AG04450 (cell line): ENCODE measurements around the gene GATA1. TPM values are rescaled to one million over a fixed set of nuclear protein-coding genes. Genes with fewer than 3 reads are reported as not detected.

ENCODE experiments used
- CTCF ChIA-PET: fragments of 300-600, 350-600 bp; formaldehyde crosslinking; extraction: SDS; loops from one replicate; lab custom pipeline; 2022; ENCODE audit warnings: antibody characterized with exemption, inconsistent platforms; lab: Charles Lee
- POLR2A ChIA-PET: fragments of 350-600 bp; formaldehyde crosslinking; extraction: SDS; loops from one replicate; lab custom pipeline; 2021; ENCODE audit warnings: antibody characterized with exemption, inconsistent platforms; lab: Yijun Ruan, JAX
- DNase-seq: peaks from one replicate; pipeline ENCODE4 v3.0.0-alpha.2; 2011; ENCODE audit warnings: low read depth, low spot score
- H3K27ac ChIP-seq: one replicate; pipeline ENCODE4 v1.5.1; 2012; ENCODE audit warnings: low read depth, low read length, control low read depth
- H3K27me3 ChIP-seq: one replicate; pipeline ENCODE4 v1.6.0; 2012; ENCODE audit warnings: low read length; ENCODE audit not compliant: control insufficient read depth, insufficient read depth
- H3K4me3 ChIP-seq: 2 replicates; pipeline ENCODE4 v1.5.1; 2011; ENCODE audit warnings: mild to moderate bottlenecking, low read depth, low read length, control low read depth
- H3K9me3 ChIP-seq: 2 replicates; pipeline ENCODE4 v1.5.1; 2012; ENCODE audit warnings: low read length; ENCODE audit not compliant: control insufficient read depth, insufficient read depth
- polyA plus RNA-seq: library from polyadenylated mRNA; depleted of rRNA; stranded (reverse); fragments of >200 nt; gene quantifications from 2 replicates; pipeline ENCODE4 v1.2.3, GENCODE V29; 2011
- TF ChIP-seq, protein P1 (sequence below): IDR thresholded peaks from 2 replicates; pipeline ENCODE4 v1.5.1; 2011; ENCODE audit warnings: low read depth, low read length, control low read depth, inconsistent platforms

The GATA1 gene
- polyA plus RNA-seq, 1 experiment: not detected

GRCh38 chrX:48806081-48806480, 19.7 kb downstream of the GATA1 start:
- CTCF ChIA-PET: no interaction called here
- H3K9me3 ChIP-seq: no peaks in the 10 kb centered on the region
- H3K27me3 ChIP-seq: no peaks in the 10 kb centered on the region
- no peak for DNase-seq
- POLR2A ChIA-PET: interaction anchor here (0.6 kb wide), 1 partner anchor 435 kb away, joined by 4 read pairs; no protein-coding TSS in a partner anchor
- H3K4me3 ChIP-seq: no peak overlapping the region
- TF ChIP-seq, protein P1, sequence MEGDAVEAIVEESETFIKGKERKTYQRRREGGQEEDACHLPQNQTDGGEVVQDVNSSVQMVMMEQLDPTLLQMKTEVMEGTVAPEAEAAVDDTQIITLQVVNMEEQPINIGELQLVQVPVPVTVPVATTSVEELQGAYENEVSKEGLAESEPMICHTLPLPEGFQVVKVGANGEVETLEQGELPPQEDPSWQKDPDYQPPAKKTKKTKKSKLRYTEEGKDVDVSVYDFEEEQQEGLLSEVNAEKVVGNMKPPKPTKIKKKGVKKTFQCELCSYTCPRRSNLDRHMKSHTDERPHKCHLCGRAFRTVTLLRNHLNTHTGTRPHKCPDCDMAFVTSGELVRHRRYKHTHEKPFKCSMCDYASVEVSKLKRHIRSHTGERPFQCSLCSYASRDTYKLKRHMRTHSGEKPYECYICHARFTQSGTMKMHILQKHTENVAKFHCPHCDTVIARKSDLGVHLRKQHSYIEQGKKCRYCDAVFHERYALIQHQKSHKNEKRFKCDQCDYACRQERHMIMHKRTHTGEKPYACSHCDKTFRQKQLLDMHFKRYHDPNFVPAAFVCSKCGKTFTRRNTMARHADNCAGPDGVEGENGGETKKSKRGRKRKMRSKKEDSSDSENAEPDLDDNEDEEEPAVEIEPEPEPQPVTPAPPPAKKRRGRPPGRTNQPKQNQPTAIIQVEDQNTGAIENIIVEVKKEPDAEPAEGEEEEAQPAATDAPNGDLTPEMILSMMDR: no peak
- H3K27ac ChIP-seq: no peak overlapping the region

DNA sequence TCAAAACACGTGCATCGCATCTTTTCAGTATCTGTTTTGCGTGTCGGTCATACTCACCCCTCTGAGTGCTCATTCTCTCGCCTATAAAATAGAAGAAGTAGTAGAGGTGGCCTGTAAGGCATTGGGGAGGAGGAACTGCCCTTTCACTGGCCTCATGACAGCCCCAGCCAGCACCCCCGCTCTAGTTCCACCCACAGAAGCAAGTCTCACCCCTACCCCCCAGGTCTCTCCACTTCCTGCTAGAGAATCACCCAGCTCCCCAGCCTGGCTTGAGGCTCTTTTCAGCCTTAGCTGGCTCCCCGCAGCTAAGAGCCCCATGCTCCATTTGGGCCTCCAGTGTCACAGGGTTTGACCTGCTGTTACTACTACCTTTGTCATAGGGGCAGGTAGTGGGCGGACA, 27.3 kb downstream of the GATA1 start:
- H3K27ac ChIP-seq: no peak overlapping the region
- no peak for DNase-seq
- ChIA-PET CTCF (no interaction called here), POLR2A (no interaction called here)
- no peak overlapping the region for H3K4me3 ChIP-seq
- H3K9me3 ChIP-seq: no peaks in the 10 kb centered on the region
- H3K27me3 ChIP-seq: no peaks in the 10 kb centered on the region
- TF ChIP-seq, protein P1: no peak

- H3K27me3 ChIP-seq: no peaks in the 10 kb centered on the region
- POLR2A ChIA-PET: no interaction called here
- CTCF ChIA-PET: no interaction called here
- no peaks in the 10 kb centered on the region for H3K9me3 ChIP-seq
- TF ChIP-seq, protein P1: no peak
- no peak for DNase-seq
- no peak overlapping the region for H3K4me3 ChIP-seq
- no peak overlapping the region for H3K27ac ChIP-seq
Observed at GRCh38 chrX:48814722-48815121, 28.3 kb downstream of the GATA1 start.

DNA sequence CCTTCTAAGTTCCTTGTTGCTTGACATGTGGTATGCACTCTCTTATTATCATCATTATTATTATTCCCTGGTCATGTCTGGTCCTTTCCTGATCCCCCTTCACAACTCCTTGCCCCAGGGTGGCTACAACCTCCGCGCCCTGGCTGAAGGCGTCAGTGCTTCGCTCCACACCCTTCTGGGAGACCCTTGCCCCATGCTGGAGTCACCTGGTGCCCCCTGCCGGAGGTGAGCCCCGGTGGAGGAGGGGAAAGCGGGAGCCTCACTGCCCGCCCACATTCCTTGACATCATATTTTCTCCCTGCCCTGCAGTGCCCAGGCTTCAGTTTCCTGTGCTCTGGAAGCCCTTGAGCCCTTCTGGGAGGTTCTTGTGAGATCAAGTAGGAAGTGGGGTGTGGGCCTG, 28.9 kb downstream of the GATA1 start:
- Histone ChIP-seq H3K9me3 (no peaks in the 10 kb centered on the region), H3K27ac (no peak overlapping the region), H3K4me3 (no peak overlapping the region), H3K27me3 (no peaks in the 10 kb centered on the region)
- DNase-seq: no peak
- ChIA-PET POLR2A (no interaction called here), CTCF (no interaction called here)
- TF ChIP-seq, protein P1: no peak

DNA sequence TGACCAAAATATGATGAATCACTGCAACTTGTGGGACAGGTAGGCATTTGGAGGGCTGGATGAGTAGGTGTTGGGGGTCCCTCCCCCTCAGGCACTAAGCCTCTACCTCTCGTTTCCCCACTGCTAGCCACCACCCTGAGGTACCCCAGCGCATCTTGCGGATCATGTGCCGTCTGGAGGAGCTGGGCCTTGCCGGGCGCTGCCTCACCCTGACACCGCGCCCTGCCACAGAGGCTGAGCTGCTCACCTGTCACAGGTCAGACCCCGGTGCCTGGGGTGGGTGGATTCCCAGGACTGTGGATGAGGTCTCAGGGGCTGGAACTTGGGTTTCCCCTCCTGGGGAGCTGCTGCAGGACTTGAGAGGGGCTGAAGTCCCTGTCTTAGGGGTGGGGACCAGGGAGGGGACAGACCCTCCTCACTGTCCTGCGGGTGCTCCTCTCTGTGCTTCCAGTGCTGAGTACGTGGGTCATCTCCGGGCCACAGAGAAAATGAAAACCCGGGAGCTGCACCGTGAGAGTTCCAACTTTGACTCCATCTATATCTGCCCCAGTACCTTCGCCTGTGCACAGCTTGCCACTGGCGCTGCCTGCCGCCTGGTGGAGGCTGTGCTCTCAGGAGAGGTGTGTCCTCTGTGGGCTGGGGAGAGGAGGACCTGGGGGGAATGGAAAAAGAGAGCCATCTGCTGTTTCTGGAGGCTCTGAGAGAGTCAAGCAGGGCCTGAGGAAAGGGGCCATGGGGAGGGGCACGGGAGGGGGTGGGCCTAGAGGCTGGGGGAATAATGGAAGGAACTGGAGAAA, 29.8 kb downstream of the GATA1 start:
- no peak for DNase-seq
- ChIA-PET POLR2A (no interaction called here), CTCF (no interaction called here)
- no peak overlapping the region for H3K4me3 ChIP-seq
- H3K27me3 ChIP-seq: no peaks in the 10 kb centered on the region
- no peaks in the 10 kb centered on the region for H3K9me3 ChIP-seq
- TF ChIP-seq, protein P1: no peak
- H3K27ac ChIP-seq: no peak overlapping the region
